Thyroid gland (tissue), 4 donors: Measurements from ENCODE around the gene KCNMB2.

Experiments used
- POLR2A ChIP-seq, 2 donors: fragments of 450-650 bp; IDR thresholded peaks; one replicate each; pipeline ENCODE4 v1.6.1; 2017; ENCODE audit warnings: antibody characterized with exemption in 2 of 2, mild to moderate bottlenecking in 2 of 2, moderate library complexity in 1 of 2
- TF ChIP-seq, protein P1 (sequence below), 6 experiments: fragments of 200-600 bp in 3 of 6; fragments of 450-650 bp in 3 of 6; sonication (generic) in 3 of 6; IDR thresholded peaks; one replicate each; pipeline ENCODE4 v1.5.1; 2016 to 2019; ENCODE audit warnings: antibody characterized with exemption in 6 of 6, mild to moderate bottlenecking in 2 of 6, inconsistent platforms in 1 of 6, moderate library complexity in 1 of 6

DNA sequence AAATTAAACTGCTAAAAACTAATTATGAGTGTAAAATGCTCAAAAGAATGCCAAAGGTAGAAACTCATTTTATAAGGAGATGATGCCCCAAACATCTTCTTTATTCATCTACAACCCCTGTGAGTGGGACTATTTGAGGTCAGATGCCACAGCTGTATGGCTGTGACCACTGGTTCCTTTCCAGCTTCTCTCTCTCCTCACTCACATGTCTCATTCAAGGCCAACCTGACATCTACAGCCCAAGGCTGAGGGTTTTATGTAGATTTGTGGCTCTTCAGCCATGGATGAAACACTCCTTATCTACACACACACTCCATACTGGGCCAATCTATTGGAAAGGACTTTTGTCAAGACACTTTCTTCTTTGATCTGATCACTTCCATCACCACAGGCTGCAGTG is 231.3 kb downstream of the KCNMB2 start:
- TF ChIP-seq, protein P1, sequence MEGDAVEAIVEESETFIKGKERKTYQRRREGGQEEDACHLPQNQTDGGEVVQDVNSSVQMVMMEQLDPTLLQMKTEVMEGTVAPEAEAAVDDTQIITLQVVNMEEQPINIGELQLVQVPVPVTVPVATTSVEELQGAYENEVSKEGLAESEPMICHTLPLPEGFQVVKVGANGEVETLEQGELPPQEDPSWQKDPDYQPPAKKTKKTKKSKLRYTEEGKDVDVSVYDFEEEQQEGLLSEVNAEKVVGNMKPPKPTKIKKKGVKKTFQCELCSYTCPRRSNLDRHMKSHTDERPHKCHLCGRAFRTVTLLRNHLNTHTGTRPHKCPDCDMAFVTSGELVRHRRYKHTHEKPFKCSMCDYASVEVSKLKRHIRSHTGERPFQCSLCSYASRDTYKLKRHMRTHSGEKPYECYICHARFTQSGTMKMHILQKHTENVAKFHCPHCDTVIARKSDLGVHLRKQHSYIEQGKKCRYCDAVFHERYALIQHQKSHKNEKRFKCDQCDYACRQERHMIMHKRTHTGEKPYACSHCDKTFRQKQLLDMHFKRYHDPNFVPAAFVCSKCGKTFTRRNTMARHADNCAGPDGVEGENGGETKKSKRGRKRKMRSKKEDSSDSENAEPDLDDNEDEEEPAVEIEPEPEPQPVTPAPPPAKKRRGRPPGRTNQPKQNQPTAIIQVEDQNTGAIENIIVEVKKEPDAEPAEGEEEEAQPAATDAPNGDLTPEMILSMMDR (IDR thresholded peaks at IDR 0.05), result no peak
- no peak for TF ChIP-seq POLR2A (IDR thresholded peaks at IDR 0.05)
